ENCODE measurements around the gene DNAAF1. TPM values are rescaled to one million over a fixed set of nuclear protein-coding genes. Genes with fewer than 3 reads are reported as not detected.
A peak's percentile ranks its signal among the peaks of the same experiment; 100 is the strongest.

Gene DNAAF1
- total and polyA plus RNA-seq, 11 donors = 0.15 to 0.38 (median 0.25) TPM; not detected in 6

DNA sequence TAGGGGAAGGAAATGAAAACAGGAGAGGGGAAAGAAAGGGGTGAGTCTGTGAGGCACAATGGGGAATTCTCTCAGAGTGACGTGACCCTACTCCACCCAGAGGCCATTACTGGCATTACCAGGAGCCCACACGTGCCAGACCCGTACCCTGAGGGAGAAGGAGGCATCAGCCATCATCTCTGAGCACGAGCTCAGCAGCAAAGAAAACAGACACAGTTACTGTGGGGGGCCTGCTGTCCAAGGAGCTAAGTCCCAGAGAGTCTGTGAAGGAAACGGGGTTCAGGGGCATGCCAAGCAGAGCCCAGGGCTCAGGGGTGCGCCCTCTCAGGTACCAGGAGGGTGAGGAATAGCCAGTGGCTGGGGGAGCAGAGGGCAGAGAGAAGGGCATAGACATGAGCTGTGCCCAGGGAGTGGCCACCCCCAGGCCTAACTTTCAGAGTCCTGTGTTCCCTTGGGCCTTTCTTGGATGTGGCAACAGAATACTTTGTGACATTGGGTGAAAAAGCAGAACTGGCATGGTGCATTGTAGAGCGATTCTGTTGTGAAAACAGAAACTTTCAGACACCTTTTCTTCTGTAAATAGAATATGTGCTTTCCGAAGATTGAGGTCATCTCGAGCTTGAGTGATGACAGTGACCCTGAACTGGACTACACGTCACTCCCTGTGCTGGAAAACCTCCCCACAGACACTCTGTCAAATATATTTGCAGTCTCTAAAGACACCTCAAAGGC, 30.4 kb downstream of the DNAAF1 start:
- intact Hi-C loops (cut with DNase I) = loop anchor here in 6 of 10 donors (2.0 to 10.0 kb wide), 7 partner anchors 88 to 221 kb away; partner anchors contain the start of genes NECAB2 (in 1 of the 6) and OSGIN1 (in 1 of the 6)
- ATAC-seq = peak; percentile 43 to 70 (median 52)
- H3K27me3 ChIP-seq = no peaks in the 10 kb centered on the region
- TF ChIP-seq, protein P1, sequence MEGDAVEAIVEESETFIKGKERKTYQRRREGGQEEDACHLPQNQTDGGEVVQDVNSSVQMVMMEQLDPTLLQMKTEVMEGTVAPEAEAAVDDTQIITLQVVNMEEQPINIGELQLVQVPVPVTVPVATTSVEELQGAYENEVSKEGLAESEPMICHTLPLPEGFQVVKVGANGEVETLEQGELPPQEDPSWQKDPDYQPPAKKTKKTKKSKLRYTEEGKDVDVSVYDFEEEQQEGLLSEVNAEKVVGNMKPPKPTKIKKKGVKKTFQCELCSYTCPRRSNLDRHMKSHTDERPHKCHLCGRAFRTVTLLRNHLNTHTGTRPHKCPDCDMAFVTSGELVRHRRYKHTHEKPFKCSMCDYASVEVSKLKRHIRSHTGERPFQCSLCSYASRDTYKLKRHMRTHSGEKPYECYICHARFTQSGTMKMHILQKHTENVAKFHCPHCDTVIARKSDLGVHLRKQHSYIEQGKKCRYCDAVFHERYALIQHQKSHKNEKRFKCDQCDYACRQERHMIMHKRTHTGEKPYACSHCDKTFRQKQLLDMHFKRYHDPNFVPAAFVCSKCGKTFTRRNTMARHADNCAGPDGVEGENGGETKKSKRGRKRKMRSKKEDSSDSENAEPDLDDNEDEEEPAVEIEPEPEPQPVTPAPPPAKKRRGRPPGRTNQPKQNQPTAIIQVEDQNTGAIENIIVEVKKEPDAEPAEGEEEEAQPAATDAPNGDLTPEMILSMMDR (IDR thresholded peaks at IDR 0.05) = peak in 10 of 12 donors; percentile 34 to 85 (median 68)
- no peak for TF ChIP-seq POLR2A (IDR thresholded peaks at IDR 0.05)
- peak overlapping the region in 9 of 12 donors; percentile 8 to 85 (median 83) for H3K27ac ChIP-seq
- peaks cover 0 to 29% (median 23%) of the 10 kb centered on the region in 9 donors for H3K36me3 ChIP-seq
- WGBS, 4 donors = 34 to 62% (median 38%) methylated on average over 10 of the region's 10 CpGs
- H3K4me3 ChIP-seq = no peak overlapping the region
- no peaks in the 10 kb centered on the region for H3K9me3 ChIP-seq
- peak in 2 of 5 donors; percentile 55 to 57 for DNase-seq
- peaks cover 7 to 55% (median 36%) of the 10 kb centered on the region in 12 donors for H3K4me1 ChIP-seq

DNA sequence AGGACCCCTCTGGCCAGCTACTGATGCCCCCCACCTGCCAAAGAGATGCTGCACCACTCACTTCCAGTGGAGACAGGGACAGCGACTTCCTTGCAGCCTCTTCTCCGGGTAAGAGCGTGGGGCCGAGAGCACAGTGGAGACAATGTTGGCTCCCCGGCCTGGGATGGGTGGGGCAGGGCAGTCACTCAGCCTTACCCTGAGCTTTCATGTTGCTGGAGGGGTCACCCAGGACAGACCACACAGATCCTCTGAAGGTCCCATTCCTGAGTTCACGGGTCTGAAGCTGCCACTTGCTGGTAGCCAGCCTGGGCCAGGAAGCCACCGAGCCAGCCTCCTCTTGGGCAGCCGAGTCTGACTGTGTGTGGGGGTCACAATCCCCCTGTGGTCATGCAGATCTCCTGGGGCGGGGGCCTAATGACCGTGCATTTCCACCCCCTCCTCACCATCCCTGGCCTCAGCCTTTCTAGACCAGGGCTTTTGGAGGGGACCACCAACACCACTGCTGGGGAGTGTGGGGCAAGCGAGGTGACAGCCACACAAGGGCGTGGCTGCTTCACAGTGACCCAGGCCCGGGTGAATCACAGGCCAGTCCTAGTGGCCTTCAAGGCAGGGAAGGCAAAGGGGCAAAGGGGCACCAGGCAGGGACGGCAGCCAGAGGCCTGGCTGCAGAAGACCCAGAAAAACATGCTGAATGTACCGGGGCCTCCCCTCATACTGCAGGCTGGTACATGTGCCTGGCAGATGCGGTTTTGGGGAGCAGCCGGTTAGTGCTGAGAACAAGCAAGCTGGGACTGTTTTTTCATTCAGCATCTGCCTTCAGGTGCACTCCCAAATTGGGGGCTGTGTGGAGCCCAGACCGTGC, 31.3 kb downstream of the DNAAF1 start:
- DNase-seq = peak in 1 of 5 donors; percentile 38
- Histone ChIP-seq H3K4me3 (peak overlapping the region in 1 of 12 donors; percentile 1), H3K36me3 (peaks cover 0 to 38% (median 32%) of the 10 kb centered on the region in 9 donors), H3K4me1 (peaks cover 7 to 63% (median 36%) of the 10 kb centered on the region in 12 donors), H3K27me3 (no peaks in the 10 kb centered on the region), H3K27ac (peak overlapping the region; percentile 35 to 89 (median 82)), H3K9me3 (no peaks in the 10 kb centered on the region)
- 52 to 68% (median 58%) methylated on average over 10 to 18 of the region's 18 CpGs for WGBS, 4 donors
- TF ChIP-seq, protein P1 (IDR thresholded peaks at IDR 0.05) = no peak
- TF ChIP-seq POLR2A (IDR thresholded peaks at IDR 0.05) = no peak
- peak in 3 of 4 donors; percentile 1 to 33 (median 25) for ATAC-seq
- intact Hi-C loops (cut with DNase I) = loop anchor here in 6 of 10 donors (2.0 to 10.0 kb wide), 7 partner anchors 89 to 222 kb away; partner anchors contain the start of genes NECAB2 (in 1 of the 6) and OSGIN1 (in 1 of the 6)

DNA sequence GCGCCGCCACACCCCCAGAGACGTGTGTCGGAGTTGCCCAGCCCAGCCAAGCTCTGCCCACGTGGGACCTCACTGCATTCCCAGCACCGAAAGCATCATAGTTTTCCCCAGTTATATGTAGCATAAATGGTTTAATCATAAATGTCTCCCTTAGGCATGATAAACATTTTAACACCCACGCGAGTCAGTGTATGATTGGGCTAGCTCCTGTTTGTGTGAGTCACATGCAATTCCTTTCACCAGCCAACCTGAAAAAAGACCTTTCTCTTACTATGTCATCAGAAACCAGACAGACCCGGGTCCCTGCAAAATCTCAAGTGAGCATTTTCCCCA, 32.6 kb downstream of the DNAAF1 start:
- H3K9me3 ChIP-seq = no peaks in the 10 kb centered on the region
- H3K4me1 ChIP-seq = peaks cover 7 to 71% (median 35%) of the 10 kb centered on the region in 12 donors
- no peaks in the 10 kb centered on the region for H3K27me3 ChIP-seq
- no peak for TF ChIP-seq POLR2A (IDR thresholded peaks at IDR 0.05)
- TF ChIP-seq, protein P1 (IDR thresholded peaks at IDR 0.05) = no peak
- peaks cover 0 to 51% (median 45%) of the 10 kb centered on the region in 9 donors for H3K36me3 ChIP-seq
- intact Hi-C loops (cut with DNase I) = loop anchor here in 6 of 10 donors (2.0 to 10.0 kb wide), 7 partner anchors 90 to 223 kb away; partner anchors contain the start of genes NECAB2 (in 1 of the 6) and OSGIN1 (in 1 of the 6)
- DNase-seq (peak in 1 of 5 donors; percentile 57), ATAC-seq (peak in 2 of 4 donors; percentile 45 to 46)
- WGBS, 4 donors = 33 to 49% (median 45%) methylated on average over 9 of the region's 9 CpGs
- peak overlapping the region; percentile 69 to 85 (median 80) for H3K27ac ChIP-seq
- H3K4me3 ChIP-seq = no peak overlapping the region

All from heart left ventricle (tissue), 16 donors.